GM21360 (cell line): Measurements from ENCODE around the gene ASIC1.

ENCODE experiments used
- ATAC-seq: cut with Tn5 transposase; IDR thresholded peaks from one replicate; pipeline ENCODE4 v1.9.1; 2021; ENCODE audit warnings: mild to moderate bottlenecking, moderate library complexity; ENCODE audit not compliant: unreplicated experiment

Gene ASIC1

DNA sequence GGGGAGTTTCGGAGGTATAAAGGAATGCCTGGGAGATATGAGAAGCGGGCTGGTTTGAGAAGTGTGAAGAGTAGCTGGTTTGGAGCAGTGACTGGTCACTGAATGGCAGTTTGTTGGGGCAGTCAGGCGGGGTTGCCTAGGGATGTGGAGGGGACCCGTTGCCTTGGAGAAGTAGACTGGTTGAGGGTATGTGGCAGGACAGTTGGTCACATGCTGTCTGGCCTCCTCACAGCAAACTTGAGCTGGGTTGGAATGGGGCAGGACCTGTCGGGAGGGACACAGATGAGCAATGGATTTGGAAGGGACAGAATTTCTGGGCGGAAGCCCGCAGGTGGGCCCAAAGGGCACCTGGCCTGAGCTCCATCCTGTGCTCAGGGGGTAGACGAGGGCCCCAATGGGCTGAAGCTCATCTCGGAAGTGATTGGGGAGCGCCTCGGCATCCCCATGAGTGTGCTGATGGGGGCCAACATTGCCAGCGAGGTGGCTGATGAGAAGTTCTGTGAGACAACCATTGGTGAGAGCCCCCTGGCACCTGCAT, 48.6 kb downstream of the ASIC1 start:
- ATAC-seq = no peak

DNA sequence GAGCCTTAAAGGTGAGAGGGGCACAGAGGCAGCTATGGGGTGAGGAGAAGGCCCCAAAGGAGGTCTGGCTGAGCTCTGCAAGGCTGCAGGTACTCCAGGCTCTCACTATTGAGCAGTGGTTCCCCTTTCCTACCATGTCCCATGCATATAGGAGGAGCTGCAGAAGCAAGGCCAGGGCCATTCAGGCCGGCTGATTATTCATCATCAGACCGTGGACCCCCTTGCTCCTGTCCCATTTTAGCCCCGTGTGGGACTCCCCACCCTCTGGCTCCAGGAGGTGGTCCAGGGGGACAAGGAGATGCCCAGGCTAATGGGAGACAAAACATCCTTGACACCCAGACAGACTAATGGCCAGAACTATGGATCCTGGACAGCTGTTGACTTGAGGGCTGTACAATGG, 49.5 kb downstream of the ASIC1 start:
- ATAC-seq = no peak

DNA sequence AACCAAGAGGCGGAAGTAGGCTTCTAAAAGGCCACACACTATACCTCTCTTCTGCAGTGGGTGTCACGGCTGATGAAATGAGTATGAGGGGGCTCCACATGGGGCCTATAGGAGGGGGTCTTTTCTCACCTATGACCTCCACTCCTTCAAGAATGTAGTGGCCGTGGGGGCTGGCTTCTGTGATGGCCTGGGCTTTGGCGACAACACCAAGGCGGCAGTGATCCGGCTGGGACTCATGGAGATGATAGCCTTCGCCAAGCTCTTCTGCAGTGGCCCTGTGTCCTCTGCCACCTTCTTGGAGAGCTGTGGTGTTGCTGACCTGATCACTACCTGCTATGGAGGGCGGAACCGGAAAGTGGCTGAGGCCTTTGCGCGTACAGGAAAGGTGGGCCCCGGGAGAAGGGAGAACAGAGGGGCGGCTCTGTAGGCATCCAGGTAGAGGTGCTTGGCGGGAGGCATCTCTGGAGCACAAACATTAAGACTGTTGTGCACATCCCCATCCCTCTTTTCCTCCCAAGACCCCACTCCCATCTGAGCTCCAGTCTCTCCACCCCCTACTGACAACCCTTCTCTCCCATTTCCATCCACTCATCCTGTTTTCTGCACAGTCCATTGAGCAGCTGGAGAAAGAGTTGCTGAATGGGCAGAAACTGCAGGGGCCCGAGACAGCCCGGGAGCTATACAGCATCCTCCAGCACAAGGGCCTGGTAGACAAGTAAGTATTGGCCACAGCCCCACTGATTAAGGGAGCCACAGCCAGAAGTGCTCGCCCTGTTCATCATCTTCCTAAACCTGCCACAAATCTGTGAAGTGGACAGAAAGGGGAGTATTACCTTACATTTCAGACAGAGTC, 50.2 kb downstream of the ASIC1 start:
- ATAC-seq = no peak

DNA sequence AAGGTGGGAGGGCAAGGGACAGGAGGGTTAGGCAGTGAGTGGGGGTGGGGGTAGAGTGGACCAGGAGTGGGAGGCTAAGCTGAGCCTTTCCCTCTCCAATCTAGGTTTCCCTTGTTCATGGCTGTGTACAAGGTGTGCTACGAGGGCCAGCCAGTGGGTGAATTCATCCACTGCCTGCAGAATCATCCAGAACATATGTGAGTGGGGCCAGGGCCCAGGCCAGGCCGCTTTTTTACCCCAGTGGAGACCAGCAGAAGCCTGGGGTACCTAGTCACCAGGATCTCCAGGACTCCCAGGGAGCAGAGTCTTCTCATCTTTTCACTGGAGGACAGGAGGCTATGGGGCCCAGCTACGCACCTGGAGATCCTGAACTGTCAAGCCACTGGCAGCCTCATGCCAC, 51.9 kb downstream of the ASIC1 start:
- no peak for ATAC-seq

DNA sequence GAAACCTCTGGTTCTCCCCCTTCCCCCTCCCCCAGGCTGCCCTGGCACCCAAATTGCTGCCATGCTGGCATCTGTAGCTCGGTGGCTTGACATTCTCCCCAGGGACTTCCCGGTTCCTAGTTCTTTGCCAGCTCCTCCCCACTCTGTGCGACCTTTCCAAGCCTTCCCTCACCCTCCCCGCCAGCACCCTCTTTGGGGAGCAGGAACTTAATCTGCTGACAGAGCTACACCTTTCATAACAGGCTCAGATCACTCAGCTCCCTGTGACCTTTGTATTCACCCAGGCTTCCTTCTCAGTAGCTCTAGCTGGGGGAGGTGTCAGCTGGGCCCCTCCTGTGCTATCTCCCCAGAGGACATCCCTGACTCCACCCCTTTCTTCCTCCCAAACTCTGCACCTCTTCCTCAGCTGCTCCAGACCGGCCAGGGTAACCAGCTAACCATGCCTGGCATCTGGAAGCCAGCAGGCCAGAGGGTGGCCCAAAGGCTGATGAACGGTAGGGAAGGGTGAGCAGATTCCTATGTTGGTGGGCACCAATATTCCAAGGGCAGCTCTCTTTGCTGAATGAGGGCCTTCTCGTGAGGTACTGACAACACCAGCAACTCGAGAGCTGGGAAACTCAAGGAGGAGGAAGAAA, 52.8 kb downstream of the ASIC1 start:
- ATAC-seq = no peak

DNA sequence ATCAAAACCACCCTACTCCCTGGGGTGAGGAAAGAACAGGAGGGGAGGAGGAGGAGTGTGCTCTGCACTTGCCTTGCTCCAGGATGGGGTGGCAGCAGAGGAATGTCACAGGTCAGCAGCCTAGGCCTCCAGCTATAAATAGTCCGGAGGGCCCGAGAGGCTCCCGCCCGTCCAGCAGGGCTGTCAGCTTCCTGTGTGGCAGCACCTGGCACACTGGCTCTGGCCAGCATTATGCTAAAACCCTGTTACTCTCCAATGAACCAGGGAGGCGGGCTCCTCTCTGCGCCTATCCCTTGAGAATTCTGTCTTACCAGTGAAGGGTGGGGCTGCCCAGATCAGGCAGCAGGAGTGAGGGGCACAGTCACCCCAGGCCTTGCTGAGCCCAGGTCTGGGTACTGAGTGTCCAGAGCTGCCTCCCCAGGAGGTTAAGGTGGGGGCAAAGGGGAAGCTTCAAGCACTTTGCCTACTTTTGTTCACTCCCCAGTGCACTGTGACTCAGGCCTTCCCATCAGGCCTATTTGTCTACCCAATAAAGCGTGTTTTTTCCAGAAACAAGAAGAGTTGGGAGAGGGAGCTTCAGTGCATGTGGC, 53.5 kb downstream of the ASIC1 start:
- no peak for ATAC-seq

DNA sequence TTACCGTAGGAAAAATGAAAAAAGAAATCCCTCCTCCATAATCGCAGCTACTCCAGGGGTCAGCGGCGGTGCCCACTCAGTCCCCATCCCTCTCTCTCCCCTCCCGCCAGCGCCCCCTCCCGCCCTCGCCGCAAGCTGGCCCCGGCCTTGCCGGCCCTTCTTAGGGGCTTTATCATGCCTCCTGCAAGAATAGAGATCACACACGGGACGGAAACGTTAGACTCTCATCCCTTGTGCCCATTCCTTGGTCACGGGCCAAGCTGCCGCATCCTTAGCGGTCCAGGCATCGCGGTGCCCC, 53.9 kb downstream of the ASIC1 start:
- peak; percentile 4 for ATAC-seq

DNA sequence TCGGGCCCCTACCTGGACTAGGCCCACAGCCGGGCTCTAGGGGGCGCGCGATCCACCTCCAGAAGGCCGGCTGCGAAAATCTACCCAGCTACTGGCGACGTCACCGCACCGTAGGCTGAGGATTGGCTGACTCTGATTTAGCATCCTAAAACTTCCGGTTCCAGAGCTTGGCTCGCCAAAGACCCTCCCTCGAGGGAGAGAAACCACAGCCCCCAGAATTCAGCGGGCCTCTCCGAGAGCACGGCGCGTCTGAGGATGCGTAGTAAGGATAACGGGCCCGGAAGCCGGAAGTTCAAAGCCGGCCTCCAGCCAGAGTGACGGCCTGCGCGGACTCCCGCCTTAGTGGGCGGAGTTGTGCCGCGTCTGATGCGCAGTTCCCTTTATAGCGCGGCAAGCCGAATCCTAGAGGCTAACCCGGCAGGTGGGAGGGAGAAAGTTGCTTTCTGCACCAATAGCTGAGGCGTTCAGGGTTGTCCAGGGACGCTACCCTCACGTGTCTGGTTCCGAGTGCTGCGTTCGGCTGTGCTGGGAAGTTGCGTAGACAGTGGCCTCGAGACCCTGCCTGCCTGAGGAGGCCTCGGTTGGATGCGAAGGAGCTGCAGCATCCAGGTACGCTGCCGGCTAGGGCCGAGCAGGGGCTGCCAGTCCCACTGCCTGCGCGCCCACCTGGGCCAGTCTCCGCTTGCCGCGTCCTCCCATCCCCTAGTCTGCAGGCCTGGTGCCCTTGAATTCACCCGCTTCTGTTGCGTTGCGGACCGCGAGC, 54.5 kb downstream of the ASIC1 start, which contains the start of gene COX14:
COX14 (plus strand) TSS at position 544 of the 763 bp plus-strand sequence. CDS start 7,808 bp downstream, outside the sequence.
- peak; percentile 77 for ATAC-seq

DNA sequence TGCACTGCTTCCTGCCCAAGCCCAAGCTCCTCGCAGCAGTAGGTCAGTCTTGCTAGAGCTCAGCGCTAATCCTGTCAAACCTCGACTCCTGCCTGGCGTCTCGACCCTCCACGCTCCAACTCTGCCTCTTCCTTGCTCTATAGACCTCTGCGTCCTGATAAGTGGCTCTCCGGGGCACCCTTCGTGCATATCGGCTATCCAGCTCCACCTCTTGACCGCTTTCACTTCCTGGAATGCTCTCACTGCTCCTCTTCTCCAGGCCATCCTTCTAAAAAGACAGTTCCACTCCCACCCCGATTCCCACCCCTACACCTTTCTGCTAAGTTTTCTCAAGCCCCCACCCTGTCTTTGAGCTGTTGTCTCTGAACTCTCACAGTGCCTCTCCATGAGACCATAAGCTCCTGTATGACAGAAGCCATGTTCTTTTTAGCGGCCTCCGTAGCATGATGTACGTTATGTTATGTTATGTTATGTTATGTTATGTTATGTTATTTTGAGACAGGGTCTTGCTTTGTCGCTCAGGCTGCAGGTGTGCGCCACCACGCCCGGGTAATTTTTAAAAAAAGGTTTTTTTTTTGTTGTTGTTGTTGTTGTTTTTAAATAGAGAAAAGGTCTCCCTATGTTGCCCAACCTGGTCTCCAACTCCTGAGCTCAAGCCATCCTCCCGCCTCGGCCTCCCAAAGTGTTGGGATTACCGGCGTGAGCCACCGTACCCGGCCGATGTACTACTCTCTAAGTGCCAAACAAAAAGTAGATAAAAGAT, 55.2 kb downstream of the ASIC1 start:
- no peak for ATAC-seq

DNA sequence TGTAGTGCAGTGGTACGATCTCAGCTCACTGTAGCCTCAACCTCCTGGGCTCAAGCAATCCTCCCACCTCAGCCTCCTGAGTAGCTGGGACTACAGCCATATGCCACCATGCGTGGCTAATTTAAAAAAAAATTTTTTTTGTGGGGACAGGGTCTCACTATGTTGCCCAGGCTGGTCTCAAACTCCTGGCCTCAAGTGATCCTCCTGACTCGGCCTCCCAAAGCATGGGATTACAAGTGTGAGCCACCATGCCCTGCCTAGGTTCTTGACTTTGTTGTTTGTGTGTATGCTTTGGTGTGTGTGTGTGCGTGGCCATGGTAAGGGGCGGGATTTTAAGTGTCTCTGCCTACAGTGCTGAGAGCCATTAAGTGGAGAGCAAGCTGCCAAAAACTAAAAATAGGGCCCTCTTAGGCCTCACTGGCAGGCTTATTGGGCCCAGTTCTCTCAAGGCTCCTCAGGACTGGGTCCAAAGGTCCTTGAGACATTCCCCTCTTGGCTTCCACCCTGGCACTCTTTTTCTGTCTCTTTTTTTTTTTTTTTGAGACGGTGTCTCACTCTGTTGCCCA, 59.7 kb downstream of the ASIC1 start:
- ATAC-seq = no peak

DNA sequence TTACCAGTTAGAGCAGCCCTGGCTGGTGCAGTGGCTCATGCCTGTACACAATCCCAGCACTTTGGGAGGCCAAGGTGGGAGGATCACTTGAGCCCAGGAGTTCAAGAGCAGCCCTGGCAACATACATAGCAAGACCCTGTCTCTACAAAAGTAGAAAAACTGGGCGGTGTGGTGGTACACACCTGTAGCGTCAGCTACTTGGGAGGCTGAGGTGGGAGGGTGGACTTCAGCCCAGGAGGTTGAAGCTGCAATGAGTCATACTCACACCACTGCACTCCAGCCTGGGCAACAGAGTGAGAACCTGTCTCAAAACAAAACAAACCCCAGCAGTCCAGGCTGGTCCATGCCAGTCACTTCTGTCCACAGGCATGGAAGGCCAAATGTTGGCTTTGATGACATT, 62.0 kb downstream of the ASIC1 start:
- no peak for ATAC-seq

DNA sequence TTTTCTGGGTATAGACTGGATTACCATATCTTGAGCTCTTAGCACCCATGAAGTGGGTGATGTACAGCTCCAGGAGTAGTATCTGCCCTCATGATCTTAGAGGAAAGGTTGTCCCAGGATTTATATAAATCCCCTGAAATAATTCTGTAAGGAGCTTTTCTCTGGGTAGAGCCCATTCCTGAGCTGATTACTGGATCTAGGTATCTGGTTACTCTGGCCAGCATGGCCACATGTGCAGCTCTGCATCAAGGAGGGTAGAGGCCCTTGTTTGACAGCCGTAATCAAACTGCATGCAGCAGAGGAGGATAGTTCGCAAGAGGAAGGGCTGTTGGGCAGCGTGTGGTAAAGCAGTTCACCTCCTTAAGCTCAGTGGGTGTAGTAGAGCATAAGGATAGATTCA, 63.1 kb downstream of the ASIC1 start:
- ATAC-seq = no peak

DNA sequence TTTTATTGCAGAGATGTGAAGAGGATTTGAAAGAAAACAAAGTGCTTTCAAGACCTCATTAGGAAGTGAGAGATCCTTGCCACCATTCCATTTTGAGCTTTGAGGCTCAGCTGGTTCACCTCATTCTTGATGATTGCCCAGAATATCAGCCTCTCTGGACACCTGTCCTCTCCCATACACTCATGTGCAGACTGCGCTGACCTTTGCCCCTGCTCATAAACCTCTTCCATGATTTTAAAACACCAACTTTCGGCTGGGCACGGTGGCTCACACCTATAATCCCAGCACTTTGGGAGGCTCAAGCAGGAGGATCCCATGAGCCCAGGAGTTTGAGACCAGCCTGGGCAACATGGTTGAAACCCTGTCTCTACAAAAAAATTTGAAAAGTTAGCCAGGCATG, 63.6 kb downstream of the ASIC1 start:
- ATAC-seq = no peak

DNA sequence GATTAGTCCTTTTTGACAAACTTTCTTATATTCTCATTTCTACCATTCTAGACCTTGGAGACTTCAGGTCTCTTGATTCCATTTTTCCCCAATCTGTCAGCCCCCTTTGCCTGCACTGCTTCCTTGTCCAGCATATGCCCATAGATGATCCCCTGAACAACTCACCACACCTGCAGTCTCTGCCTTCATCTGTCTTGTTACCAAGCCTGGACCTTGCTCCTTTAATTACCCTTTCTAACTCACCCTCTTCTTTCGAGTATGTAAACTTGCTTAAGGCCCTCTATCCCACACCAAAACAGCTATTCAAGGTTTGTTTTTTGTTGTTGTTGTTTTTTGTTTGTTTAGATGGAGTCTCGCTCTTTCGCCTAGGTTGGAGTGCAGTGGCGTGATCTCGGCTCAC, 64.2 kb downstream of the ASIC1 start:
- no peak for ATAC-seq

DNA sequence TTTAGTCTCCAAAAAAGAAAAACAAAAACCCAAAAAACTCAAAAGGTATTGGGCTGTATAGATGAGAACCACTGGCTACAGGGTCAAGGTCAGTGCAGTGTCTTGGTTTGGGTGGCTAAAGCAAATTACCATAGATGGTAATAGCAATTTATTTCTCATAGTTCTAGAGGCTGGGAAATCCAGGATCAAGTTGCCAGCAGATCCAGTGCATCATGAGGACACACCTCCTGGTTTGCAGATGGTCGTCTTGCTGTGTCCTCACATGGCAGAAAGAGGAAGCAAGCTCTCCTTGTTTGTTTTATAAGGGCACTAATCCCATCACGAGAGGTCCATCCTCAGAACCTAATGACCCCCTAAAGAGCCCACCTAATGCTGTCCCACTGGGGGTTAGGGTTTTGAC, 65.8 kb downstream of the ASIC1 start:
- ATAC-seq = no peak

DNA sequence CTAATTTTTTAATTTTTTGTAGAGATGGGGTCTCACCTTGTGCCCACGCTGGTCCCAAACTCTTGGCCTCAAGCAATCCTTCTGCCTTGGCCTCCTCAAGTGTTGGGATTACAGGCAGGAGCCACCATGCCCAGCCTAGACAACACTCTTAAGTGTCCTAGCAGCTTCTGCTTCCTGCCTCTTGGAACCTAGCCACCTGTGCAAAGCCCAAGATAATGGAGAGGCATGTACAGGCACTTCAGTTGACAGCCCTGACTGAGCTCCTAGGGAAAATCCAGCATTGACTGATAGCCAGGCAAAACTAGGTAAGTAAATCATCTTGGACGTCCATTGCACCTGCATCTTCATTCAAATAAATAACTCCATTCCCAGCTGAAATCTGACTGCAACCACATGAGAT, 70.2 kb downstream of the ASIC1 start:
- no peak for ATAC-seq

DNA sequence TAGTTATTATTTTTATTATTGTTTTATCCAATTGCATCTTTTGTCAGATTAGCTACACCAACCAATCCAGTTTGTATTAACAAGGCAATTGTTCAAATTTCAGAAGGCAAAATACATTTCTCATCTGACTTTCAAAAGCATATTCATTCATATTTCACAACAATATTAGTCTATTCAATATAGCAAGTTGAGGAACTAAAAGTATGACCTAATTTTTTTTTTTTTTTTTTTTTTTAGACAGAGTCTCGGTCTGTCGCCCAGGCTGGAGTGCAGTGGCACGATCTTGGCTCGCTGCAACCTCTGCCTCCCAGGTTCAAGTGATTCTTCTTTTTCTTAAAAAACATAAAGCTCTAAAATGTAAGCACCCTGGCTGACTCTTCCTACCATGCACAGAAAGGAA, 71.9 kb downstream of the ASIC1 start:
- no peak for ATAC-seq

DNA sequence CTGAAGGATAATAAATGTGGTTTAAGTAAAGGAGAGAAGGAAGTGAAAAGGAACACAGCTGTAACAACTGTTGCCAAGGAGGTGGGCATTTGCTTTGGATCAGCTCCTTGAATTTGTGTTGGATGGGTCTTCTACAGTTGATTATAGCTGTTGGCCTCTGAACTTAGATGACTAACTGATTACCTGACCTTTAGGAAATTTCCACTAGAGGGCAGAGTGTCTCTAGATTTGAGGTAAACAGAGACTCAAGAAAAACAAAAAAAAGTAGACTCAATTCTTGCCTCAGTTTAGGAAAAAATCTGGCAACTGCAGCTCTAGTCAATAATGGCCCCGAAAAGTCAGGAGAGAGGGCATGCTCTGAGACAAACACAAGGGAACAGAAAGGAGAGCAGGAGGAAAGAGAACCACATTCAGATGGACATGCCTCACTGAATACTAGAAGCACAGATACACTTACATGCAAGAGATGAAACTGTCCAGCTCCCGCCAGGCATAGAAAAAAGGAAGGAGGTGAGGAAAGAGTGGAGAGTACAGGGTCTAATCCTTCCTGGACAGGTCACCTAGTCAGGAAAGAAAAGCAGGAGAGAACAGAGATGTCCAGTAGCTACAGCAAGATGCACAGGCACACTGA, 75.2 kb downstream of the ASIC1 start:
- no peak for ATAC-seq
